Common myeloid progenitor, CD34-positive (primary cell): ENCODE measurements around the gene FAM168A.

Source experiments
- CTCF ChIA-PET: fragments of 350-600 bp; sonication (Branson Sonifier 250); formaldehyde crosslinking; loops from one replicate; lab custom pipeline; 2021; ENCODE audit warnings: antibody characterized with exemption; lab: Charles Lee
- POLR2A ChIA-PET: fragments of 350-600 bp; sonication (Branson Sonifier 250); formaldehyde crosslinking; loops from one replicate; lab custom pipeline; 2021; ENCODE audit warnings: antibody characterized with exemption; lab: Charles Lee
- DNase-seq, 3 donors: peaks; one replicate each; pipeline versions ENCODE4 v3.0.0 to v3.0.0-alpha.2; 2013
- H3K27ac ChIP-seq, 2 experiments: 1 replicate in 1 of 2; 2 replicates in 1 of 2; pipeline ENCODE4 v1.7.0; 2013; ENCODE audit warnings: inconsistent platforms in 2 of 2, low read length in 2 of 2, mild to moderate bottlenecking in 2 of 2, low read depth in 1 of 2, moderate library complexity in 1 of 2; ENCODE audit not compliant: severe bottlenecking in 2 of 2, insufficient read depth in 1 of 2, poor library complexity in 1 of 2
- H3K27me3 ChIP-seq, 5 experiments: replicated peaks in 2 of 5; 1 replicate in 3 of 5; 2 replicates in 2 of 5; pipeline versions ENCODE4 v1.6.1 to v1.7.0; 2013; ENCODE audit warnings: low read length in 4 of 5, mild to moderate bottlenecking in 2 of 5, moderate library complexity in 2 of 5, inconsistent platforms in 1 of 5; ENCODE audit not compliant: insufficient read depth in 5 of 5, control insufficient read depth in 4 of 5
- H3K36me3 ChIP-seq, 4 experiments: 1 replicate in 2 of 4; 2 replicates in 2 of 4; pipeline versions ENCODE4 v1.6.1 to v1.7.0; 2013; ENCODE audit warnings: low read length in 3 of 4, control low read depth in 1 of 4, mild to moderate bottlenecking in 1 of 4; ENCODE audit not compliant: control insufficient read depth in 4 of 4, insufficient read depth in 4 of 4
- H3K4me1 ChIP-seq, 4 experiments: 1 replicate in 3 of 4; 2 replicates in 1 of 4; pipeline versions ENCODE4 v1.6.1 to v1.7.1; 2013; ENCODE audit warnings: low read length in 3 of 4, mild to moderate bottlenecking in 3 of 4, control low read depth in 1 of 4, inconsistent platforms in 1 of 4, moderate library complexity in 1 of 4; ENCODE audit not compliant: control insufficient read depth in 4 of 4, insufficient read depth in 4 of 4; ENCODE audit errors: control extremely low read depth in 1 of 4
- H3K4me3 ChIP-seq, 7 experiments: 1 replicate in 4 of 7; 2 replicates in 3 of 7; pipeline versions ENCODE4 v1.5.1 to v1.7.0; 2013; ENCODE audit warnings: mild to moderate bottlenecking in 7 of 7, low read length in 6 of 7, moderate library complexity in 6 of 7, inconsistent platforms in 2 of 7, low read depth in 2 of 7, control low read depth in 1 of 7; ENCODE audit not compliant: insufficient read depth in 4 of 7, control insufficient read depth in 1 of 7; ENCODE audit errors: extremely low read depth in 1 of 7
- H3K9me3 ChIP-seq, 5 experiments: 1 replicate in 4 of 5; 2 replicates in 1 of 5; pipeline versions ENCODE4 v1.6.1 to v1.7.1; 2013; ENCODE audit warnings: low read length in 4 of 5, mild to moderate bottlenecking in 2 of 5, inconsistent platforms in 1 of 5, low read depth in 1 of 5, moderate library complexity in 1 of 5; ENCODE audit not compliant: control insufficient read depth in 4 of 5, insufficient read depth in 2 of 5; ENCODE audit errors: control extremely low read depth in 1 of 5
- WGBS: methylation state at CpG from one replicate; pipeline ENCODE4 v1.1.5; 2013; ENCODE audit not compliant: insufficient coverage; 5-methylcytosine and 5-hydroxymethylcytosine counted together

FAM168A gene

GRCh38 chr11:73563539-73564200, 34.2 kb downstream of the FAM168A start:
- Histone ChIP-seq H3K36me3 (peaks cover 0 to 7% (median 2%) of the 10 kb centered on the region in 4 experiments), H3K4me1 (peaks cover 0 to 10% (median 1%) of the 10 kb centered on the region in 4 experiments), H3K27me3 (no peaks in the 10 kb centered on the region), H3K4me3 (no peak overlapping the region), H3K9me3 (no peaks in the 10 kb centered on the region), H3K27ac (no peak overlapping the region)
- ChIA-PET POLR2A (no interaction called here), CTCF (interaction anchor here (0.8 to 1.4 kb wide), 8 partner anchors 8 to 776 kb away, joined by 3 to 6 read pairs (median 3); no protein-coding TSS in a partner anchor)
- DNase-seq: no peak
- WGBS: 100% methylated on average over 1 of the region's 2 CpGs

DNA sequence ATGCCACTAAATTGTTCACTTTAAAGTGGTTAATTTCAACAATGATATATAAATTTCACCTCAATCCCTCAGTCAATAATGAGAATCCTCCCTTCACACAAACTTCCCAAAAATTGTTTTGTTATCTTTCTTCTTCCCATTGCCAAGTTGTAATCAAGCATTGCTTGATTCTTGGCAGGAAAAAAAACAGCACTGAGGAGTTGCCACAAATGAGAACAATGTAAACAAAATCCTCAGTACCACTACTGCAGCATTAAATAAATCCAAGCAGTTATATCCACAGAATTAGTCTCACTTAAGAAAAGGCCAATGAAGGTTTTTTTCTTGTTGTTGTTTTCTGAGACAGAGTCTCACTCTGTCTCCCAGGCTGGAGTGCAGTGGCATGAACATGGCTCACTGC, 38.2 kb downstream of the FAM168A start:
- H3K36me3 ChIP-seq: peaks cover 0 to 3% (median 0%) of the 10 kb centered on the region in 4 experiments
- peaks cover 0 to 6% (median 0%) of the 10 kb centered on the region in 4 experiments for H3K4me1 ChIP-seq
- H3K4me3 ChIP-seq: no peak overlapping the region
- no peak overlapping the region for H3K27ac ChIP-seq
- no peaks in the 10 kb centered on the region for H3K9me3 ChIP-seq
- ChIA-PET POLR2A (interaction anchor here (0.6 kb wide), 1 partner anchor 100 kb away, joined by 6 read pairs; no protein-coding TSS in a partner anchor), CTCF (no interaction called here)
- no peak for DNase-seq
- H3K27me3 ChIP-seq: no peaks in the 10 kb centered on the region

GRCh38 chr11:73556966-73557365, 40.9 kb downstream of the FAM168A start:
- POLR2A ChIA-PET: no interaction called here
- Histone ChIP-seq H3K9me3 (no peaks in the 10 kb centered on the region), H3K4me1 (peaks cover 0 to under 1% (median 0%) of the 10 kb centered on the region in 4 experiments), H3K27ac (no peak overlapping the region), H3K36me3 (peaks cover 0 to 3% (median 0%) of the 10 kb centered on the region in 4 experiments), H3K27me3 (no peaks in the 10 kb centered on the region), H3K4me3 (no peak overlapping the region)
- no peak for DNase-seq
- CTCF ChIA-PET: no interaction called here
- 88% methylated on average over 1 of the region's 3 CpGs for WGBS

DNA sequence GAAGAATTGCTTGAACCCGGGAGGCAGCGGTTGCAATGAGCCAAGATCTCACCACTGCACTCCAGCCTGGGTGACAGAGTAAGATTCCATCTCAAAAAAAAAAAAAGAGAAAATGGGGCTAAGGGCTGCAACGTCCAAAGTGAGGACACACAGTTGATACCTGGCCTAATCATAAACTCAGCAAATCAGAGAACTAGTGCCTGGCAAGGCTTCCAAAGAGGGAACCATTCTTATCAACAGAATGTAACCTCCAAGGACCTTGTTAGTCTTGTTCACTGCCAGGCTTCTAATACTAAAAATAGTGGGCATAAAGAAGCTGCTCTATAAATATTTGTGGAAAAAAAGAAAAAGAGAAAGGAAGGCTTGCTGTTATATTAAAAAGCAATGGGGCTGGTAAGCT, 42.3 kb downstream of the FAM168A start:
- Histone ChIP-seq H3K4me1 (peaks cover 0 to 12% (median 4%) of the 10 kb centered on the region in 4 experiments), H3K9me3 (no peaks in the 10 kb centered on the region), H3K36me3 (peaks cover 0 to 3% (median 0%) of the 10 kb centered on the region in 4 experiments), H3K27me3 (no peaks in the 10 kb centered on the region), H3K4me3 (no peak overlapping the region), H3K27ac (no peak overlapping the region)
- ChIA-PET POLR2A (no interaction called here), CTCF (interaction anchor here (1.4 kb wide), 1 partner anchor 9 kb away, joined by 6 read pairs; no protein-coding TSS in a partner anchor)
- no CpG with 5 or more reads among the region's 3 CpGs for WGBS
- DNase-seq: no peak

DNA sequence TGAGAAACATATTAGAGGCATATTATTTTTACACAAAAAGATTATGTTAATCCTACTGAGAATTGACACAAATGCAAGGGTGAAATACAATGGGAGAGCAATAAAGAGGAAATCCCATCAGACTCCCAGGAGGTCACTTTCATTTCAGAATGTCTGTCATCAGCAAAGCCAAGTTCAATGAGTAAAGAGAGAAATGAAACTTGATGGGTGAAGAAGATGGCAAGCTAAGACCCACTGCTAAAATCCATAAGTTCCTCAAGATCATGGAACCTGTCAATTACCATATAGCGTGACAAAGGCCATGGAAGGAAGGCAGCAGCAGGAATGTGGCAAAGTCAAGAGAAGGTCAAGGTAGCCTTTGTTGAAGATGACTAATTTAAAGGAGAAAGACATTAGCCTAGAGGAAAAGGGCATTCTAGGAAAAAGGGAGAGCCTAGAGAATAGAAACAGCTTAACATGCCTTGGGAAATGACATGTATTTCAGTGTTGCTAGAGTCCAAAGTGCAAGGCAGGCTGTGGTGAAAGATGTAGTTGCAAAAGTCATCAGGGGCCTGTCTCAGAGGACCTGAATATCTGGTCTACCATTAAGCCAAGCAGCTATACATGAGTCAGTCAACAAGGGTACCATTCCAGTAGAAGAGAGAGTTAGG, 43.1 kb downstream of the FAM168A start:
- H3K36me3 ChIP-seq: peaks cover 0 to 3% (median 0%) of the 10 kb centered on the region in 4 experiments
- ChIA-PET POLR2A (no interaction called here), CTCF (interaction anchor here (1.1 kb wide), 1 partner anchor 117 kb away, joined by 3 read pairs; no protein-coding TSS in a partner anchor)
- H3K4me3 ChIP-seq: no peak overlapping the region
- no peak overlapping the region for H3K27ac ChIP-seq
- H3K4me1 ChIP-seq: peaks cover 0 to 16% (median 6%) of the 10 kb centered on the region in 4 experiments
- DNase-seq: no peak
- no peaks in the 10 kb centered on the region for H3K27me3 ChIP-seq
- WGBS: 100% methylated on average over 1 of the region's 1 CpG
- H3K9me3 ChIP-seq: no peaks in the 10 kb centered on the region

GRCh38 chr11:73553266-73553665, 44.6 kb downstream of the FAM168A start:
- H3K27me3 ChIP-seq: no peaks in the 10 kb centered on the region
- H3K27ac ChIP-seq: no peak overlapping the region
- H3K36me3 ChIP-seq: peaks cover 0 to 3% (median 0%) of the 10 kb centered on the region in 4 experiments
- no peak for DNase-seq
- no peak overlapping the region for H3K4me3 ChIP-seq
- POLR2A ChIA-PET: no interaction called here
- CTCF ChIA-PET: interaction anchor here (0.6 kb wide), 1 partner anchor 19 kb away, joined by 3 read pairs; no protein-coding TSS in a partner anchor
- peaks cover 0 to 16% (median 6%) of the 10 kb centered on the region in 4 experiments for H3K4me1 ChIP-seq
- WGBS: no CpG with 5 or more reads among the region's 2 CpGs
- H3K9me3 ChIP-seq: no peaks in the 10 kb centered on the region

GRCh38 chr11:73551677-73552076, 46.2 kb downstream of the FAM168A start:
- 100% methylated on average over 1 of the region's 1 CpG for WGBS
- no peak for DNase-seq
- CTCF ChIA-PET: no interaction called here
- POLR2A ChIA-PET: no interaction called here
- Histone ChIP-seq H3K4me1 (peaks cover 0 to 16% (median 6%) of the 10 kb centered on the region in 4 experiments), H3K27me3 (no peaks in the 10 kb centered on the region), H3K4me3 (no peak overlapping the region), H3K36me3 (peaks cover 0 to 3% (median 0%) of the 10 kb centered on the region in 4 experiments), H3K9me3 (no peaks in the 10 kb centered on the region), H3K27ac (no peak overlapping the region)
